HEK293 (cell line): ENCODE results near the gene C1QTNF4.
"Not testable (repeated sequence)": the region's sequence is repeated elsewhere in the genome, so short reads cannot be mapped to it uniquely, and the experiment has no call there.

Experiments
- CTCF ChIA-PET: fragments of 350-600 bp; formaldehyde crosslinking; extraction: SDS; loops from one replicate; lab custom pipeline; 2021; ENCODE audit warnings: antibody characterized with exemption; lab: Yijun Ruan, JAX
- POLR2A ChIA-PET: fragments of 300-600 bp; formaldehyde crosslinking; extraction: SDS; loops from one replicate; lab custom pipeline; 2020; ENCODE audit warnings: antibody characterized with exemption, inconsistent platforms; lab: Yijun Ruan, JAX
- H3K27ac ChIP-seq: fragments of 200-500 bp; sonication (Bioruptor generic); 2 replicates; pipeline ENCODE4 v1.5.1; 2014; ENCODE audit warnings: low read depth, low read length, control low read depth, inconsistent platforms; ENCODE audit errors: extremely low read depth
- H3K36me3 ChIP-seq, 2 experiments: fragments of 200-500 bp in 1 of 2; sonication (Bioruptor generic) in 1 of 2; 1 replicate in 1 of 2; 2 replicates in 1 of 2; pipeline ENCODE4 v1.5.1; 2014 to 2017; ENCODE audit warnings: inconsistent platforms in 2 of 2, low read length in 2 of 2; ENCODE audit not compliant: control insufficient read depth in 2 of 2, insufficient read depth in 1 of 2
- H3K4me1 ChIP-seq: fragments of 200-500 bp; sonication (Bioruptor generic); 2 replicates; pipeline ENCODE4 v1.5.1; 2014; ENCODE audit warnings: mild to moderate bottlenecking, low read length, inconsistent platforms; ENCODE audit not compliant: control insufficient read depth, insufficient read depth
- H3K4me3 ChIP-seq: 2 replicates; pipeline ENCODE4 v1.5.1; 2011; ENCODE audit warnings: low read depth, mild to moderate bottlenecking, control low read depth, low read length, moderate library complexity
- H3K9me3 ChIP-seq: fragments of 200-500 bp; sonication (Bioruptor generic); 2 replicates; pipeline ENCODE4 v1.5.1; 2014; ENCODE audit warnings: low read depth, low read length, inconsistent platforms; ENCODE audit not compliant: control insufficient read depth, insufficient read depth
- ZNF18 ChIP-seq: fragments of 450-650 bp; formaldehyde crosslinking; IDR thresholded peaks from 2 replicates; pipeline ENCODE4 v1.5.1; 2016; ENCODE audit warnings: missing biosample characterization, missing genetic modification characterization
- ZNF335 ChIP-seq: fragments of 450-650 bp; formaldehyde crosslinking; conservative IDR thresholded peaks from 2 replicates; pipeline ENCODE4 v1.5.1; 2016; ENCODE audit warnings: missing biosample characterization, missing genetic modification characterization
- ZNF501 ChIP-seq: fragments of 450-650 bp; formaldehyde crosslinking; IDR thresholded peaks from 2 replicates; pipeline ENCODE4 v1.5.1; 2016; ENCODE audit warnings: missing biosample characterization, missing genetic modification characterization
- ZNF629 ChIP-seq: fragments of 450-650 bp; formaldehyde crosslinking; IDR thresholded peaks from 2 replicates; pipeline ENCODE4 v1.5.1; 2017; ENCODE audit warnings: missing biosample characterization, missing genetic modification characterization
- TF ChIP-seq, protein P1 (sequence below): fragments of 450-650 bp; formaldehyde crosslinking; IDR thresholded peaks from 2 replicates; pipeline ENCODE4 v1.5.1; 2016; ENCODE audit warnings: missing biosample characterization, missing genetic modification characterization
- TF ChIP-seq, protein P2 (sequence below): fragments of 450-650 bp; formaldehyde crosslinking; IDR thresholded peaks from 2 replicates; pipeline ENCODE4 v1.5.1; 2016; ENCODE audit warnings: missing biosample characterization, missing genetic modification characterization, borderline replicate concordance
- TF ChIP-seq, protein P3 (sequence below): fragments of 450-650 bp; formaldehyde crosslinking; IDR thresholded peaks from 2 replicates; pipeline ENCODE4 v1.5.1; 2017; ENCODE audit warnings: missing biosample characterization, missing genetic modification characterization

The C1QTNF4 gene

GRCh38 chr11:47642099-47642855 lies 48.1 kb upstream of the C1QTNF4 start, which contains the start of gene MTCH2 (continued):
- TF ChIP-seq, protein P1, sequence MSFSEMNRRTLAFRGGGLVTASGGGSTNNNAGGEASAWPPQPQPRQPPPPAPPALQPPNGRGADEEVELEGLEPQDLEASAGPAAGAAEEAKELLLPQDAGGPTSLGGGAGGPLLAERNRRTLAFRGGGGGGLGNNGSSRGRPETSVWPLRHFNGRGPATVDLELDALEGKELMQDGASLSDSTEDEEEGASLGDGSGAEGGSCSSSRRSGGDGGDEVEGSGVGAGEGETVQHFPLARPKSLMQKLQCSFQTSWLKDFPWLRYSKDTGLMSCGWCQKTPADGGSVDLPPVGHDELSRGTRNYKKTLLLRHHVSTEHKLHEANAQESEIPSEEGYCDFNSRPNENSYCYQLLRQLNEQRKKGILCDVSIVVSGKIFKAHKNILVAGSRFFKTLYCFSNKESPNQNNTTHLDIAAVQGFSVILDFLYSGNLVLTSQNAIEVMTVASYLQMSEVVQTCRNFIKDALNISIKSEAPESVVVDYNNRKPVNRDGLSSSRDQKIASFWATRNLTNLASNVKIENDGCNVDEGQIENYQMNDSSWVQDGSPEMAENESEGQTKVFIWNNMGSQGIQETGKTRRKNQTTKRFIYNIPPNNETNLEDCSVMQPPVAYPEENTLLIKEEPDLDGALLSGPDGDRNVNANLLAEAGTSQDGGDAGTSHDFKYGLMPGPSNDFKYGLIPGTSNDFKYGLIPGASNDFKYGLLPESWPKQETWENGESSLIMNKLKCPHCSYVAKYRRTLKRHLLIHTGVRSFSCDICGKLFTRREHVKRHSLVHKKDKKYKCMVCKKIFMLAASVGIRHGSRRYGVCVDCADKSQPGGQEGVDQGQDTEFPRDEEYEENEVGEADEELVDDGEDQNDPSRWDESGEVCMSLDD (tag by site-specific recombination): no peak
- TF ChIP-seq, protein P2, sequence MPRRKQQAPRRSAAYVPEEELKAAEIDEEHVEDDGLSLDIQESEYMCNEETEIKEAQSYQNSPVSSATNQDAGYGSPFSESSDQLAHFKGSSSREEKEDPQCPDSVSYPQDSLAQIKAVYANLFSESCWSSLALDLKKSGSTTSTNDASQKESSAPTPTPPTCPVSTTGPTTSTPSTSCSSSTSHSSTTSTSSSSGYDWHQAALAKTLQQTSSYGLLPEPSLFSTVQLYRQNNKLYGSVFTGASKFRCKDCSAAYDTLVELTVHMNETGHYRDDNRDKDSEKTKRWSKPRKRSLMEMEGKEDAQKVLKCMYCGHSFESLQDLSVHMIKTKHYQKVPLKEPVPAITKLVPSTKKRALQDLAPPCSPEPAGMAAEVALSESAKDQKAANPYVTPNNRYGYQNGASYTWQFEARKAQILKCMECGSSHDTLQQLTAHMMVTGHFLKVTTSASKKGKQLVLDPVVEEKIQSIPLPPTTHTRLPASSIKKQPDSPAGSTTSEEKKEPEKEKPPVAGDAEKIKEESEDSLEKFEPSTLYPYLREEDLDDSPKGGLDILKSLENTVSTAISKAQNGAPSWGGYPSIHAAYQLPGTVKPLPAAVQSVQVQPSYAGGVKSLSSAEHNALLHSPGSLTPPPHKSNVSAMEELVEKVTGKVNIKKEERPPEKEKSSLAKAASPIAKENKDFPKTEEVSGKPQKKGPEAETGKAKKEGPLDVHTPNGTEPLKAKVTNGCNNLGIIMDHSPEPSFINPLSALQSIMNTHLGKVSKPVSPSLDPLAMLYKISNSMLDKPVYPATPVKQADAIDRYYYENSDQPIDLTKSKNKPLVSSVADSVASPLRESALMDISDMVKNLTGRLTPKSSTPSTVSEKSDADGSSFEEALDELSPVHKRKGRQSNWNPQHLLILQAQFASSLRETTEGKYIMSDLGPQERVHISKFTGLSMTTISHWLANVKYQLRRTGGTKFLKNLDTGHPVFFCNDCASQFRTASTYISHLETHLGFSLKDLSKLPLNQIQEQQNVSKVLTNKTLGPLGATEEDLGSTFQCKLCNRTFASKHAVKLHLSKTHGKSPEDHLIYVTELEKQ (tag by site-specific recombination): no peak
- TF ChIP-seq ZNF18 (tag by site-specific recombination): no peak
- TF ChIP-seq, all 188 proteins: peak for 57

DNA sequence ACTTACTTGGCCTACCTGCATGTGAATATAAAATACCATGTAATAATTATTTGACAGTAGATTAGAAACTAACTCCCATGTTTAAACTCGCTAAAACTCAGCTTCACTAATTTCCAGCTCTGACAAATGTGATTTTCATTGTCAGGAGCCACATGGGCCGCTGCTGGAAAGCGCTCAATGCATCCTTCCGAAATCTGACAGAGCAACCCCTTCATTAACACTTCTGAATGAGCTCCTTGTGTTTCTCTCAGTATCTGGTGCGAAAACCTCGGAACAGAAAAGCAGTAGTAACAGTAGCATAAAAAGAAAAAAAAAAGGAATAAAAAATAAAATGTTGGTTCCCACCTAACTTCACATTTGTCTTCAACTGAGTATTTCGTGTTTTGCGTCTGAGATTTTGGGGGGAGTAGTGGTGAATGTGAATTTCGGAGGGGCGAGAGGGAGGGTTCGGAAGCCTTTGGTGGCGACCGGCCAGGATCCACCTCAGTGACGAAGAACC lies 47.4 kb upstream of the C1QTNF4 start:
- Histone ChIP-seq H3K4me1 (no peaks in the 10 kb centered on the region), H3K9me3 (no peaks in the 10 kb centered on the region), H3K27ac (peak overlapping the region; percentile 87), H3K36me3 (peaks cover 6 to 29% of the 10 kb centered on the region in 2 experiments), H3K4me3 (peak overlapping the region; percentile 93)
- ChIA-PET CTCF (no interaction called here), POLR2A (interaction anchor here (1.0 kb wide), 1 partner anchor 74 kb away, joined by 4 read pairs; no protein-coding TSS in a partner anchor)
- TF ChIP-seq ZNF335 (tag by site-specific recombination) (peak; percentile 86; the same call in 1 of the 2 replicates), ZNF629 (no peak), ZNF501 (no peak)
- TF ChIP-seq, protein P3, sequence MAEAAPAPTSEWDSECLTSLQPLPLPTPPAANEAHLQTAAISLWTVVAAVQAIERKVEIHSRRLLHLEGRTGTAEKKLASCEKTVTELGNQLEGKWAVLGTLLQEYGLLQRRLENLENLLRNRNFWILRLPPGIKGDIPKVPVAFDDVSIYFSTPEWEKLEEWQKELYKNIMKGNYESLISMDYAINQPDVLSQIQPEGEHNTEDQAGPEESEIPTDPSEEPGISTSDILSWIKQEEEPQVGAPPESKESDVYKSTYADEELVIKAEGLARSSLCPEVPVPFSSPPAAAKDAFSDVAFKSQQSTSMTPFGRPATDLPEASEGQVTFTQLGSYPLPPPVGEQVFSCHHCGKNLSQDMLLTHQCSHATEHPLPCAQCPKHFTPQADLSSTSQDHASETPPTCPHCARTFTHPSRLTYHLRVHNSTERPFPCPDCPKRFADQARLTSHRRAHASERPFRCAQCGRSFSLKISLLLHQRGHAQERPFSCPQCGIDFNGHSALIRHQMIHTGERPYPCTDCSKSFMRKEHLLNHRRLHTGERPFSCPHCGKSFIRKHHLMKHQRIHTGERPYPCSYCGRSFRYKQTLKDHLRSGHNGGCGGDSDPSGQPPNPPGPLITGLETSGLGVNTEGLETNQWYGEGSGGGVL (tag by site-specific recombination): 0 out of 2 replicates have a peak, but pooled peaks have one; percentile 9

GRCh38 chr11:47640506-47640905 lies 46.3 kb upstream of the C1QTNF4 start:
- CTCF ChIA-PET, H3K4me1 ChIP-seq, H3K9me3 ChIP-seq, H3K27ac ChIP-seq, H3K4me3 ChIP-seq: not testable (repeated sequence)
- peaks cover 9 to 39% of the 10 kb centered on the region in 2 experiments for H3K36me3 ChIP-seq
- POLR2A ChIA-PET: interaction anchor here (0.9 kb wide), 1 partner anchor 74 kb away, joined by 3 read pairs; the partner anchor contains the start of gene AGBL2

GRCh38 chr11:47636331-47636730 lies 42.1 kb upstream of the C1QTNF4 start:
- H3K4me1 ChIP-seq, H3K9me3 ChIP-seq, POLR2A ChIA-PET, H3K27ac ChIP-seq, H3K4me3 ChIP-seq: not testable (repeated sequence)
- CTCF ChIA-PET: interaction anchor here (0.7 kb wide), 1 partner anchor 123 kb away, joined by 3 read pairs; no protein-coding TSS in a partner anchor
- peaks cover 25 to 72% of the 10 kb centered on the region in 2 experiments for H3K36me3 ChIP-seq
